Glutamatergic neuron (in vitro differentiated cells): Measurements from ENCODE around the gene SMIM36. TPM values are rescaled to one million over a fixed set of nuclear protein-coding genes. Genes with fewer than 3 reads are reported as not detected.

Experiments used
- DNase-seq: peaks from one replicate; pipeline ENCODE4 v3.0.0; 2022
- H3K27ac Mint-ChIP-seq: one replicate; pipeline ENCODE4 v1.8.0; 2020; ENCODE audit warnings: mild to moderate bottlenecking, mixed read lengths, inconsistent platforms; ENCODE audit not compliant: unreplicated experiment
- H3K27me3 Mint-ChIP-seq: one replicate; pipeline ENCODE4 v1.8.0; 2020; ENCODE audit warnings: mild to moderate bottlenecking, moderate library complexity, mixed read lengths, inconsistent platforms; ENCODE audit not compliant: unreplicated experiment
- H3K36me3 Mint-ChIP-seq: one replicate; pipeline ENCODE4 v1.8.0; 2020; ENCODE audit warnings: mild to moderate bottlenecking, mixed read lengths, inconsistent platforms; ENCODE audit not compliant: unreplicated experiment
- H3K4me1 Mint-ChIP-seq: one replicate; pipeline ENCODE4 v1.8.0; 2020; ENCODE audit warnings: mild to moderate bottlenecking, low read depth, mixed read lengths, inconsistent platforms; ENCODE audit not compliant: unreplicated experiment
- H3K4me3 Mint-ChIP-seq: one replicate; pipeline ENCODE4 v1.8.0; 2020; ENCODE audit warnings: mild to moderate bottlenecking, mixed read lengths, inconsistent platforms; ENCODE audit not compliant: unreplicated experiment
- H3K9me3 Mint-ChIP-seq: one replicate; pipeline ENCODE4 v1.8.0; 2020; ENCODE audit warnings: mild to moderate bottlenecking, moderate library complexity, mixed read lengths, inconsistent platforms; ENCODE audit not compliant: unreplicated experiment
- CTCF ChIP-seq: fragments of 200-600 bp; sonication (generic); IDR thresholded peaks from one replicate; pipeline ENCODE4 v1.5.0; 2021; ENCODE audit not compliant: partially characterized antibody, unreplicated experiment
- total RNA-seq: library from RNA; stranded (reverse); fragmentation: NEBNext Ultra II Directional; extraction: Animal tissue kit (Norgen Biotek cat#: 25700); gene quantifications from one replicate; pipeline ENCODE4 v1.2.1, GENCODE V29; 2021; ENCODE audit not compliant: unreplicated experiment

SMIM36 gene
- total RNA-seq, 1 donor from 2014 or later = not detected

DNA sequence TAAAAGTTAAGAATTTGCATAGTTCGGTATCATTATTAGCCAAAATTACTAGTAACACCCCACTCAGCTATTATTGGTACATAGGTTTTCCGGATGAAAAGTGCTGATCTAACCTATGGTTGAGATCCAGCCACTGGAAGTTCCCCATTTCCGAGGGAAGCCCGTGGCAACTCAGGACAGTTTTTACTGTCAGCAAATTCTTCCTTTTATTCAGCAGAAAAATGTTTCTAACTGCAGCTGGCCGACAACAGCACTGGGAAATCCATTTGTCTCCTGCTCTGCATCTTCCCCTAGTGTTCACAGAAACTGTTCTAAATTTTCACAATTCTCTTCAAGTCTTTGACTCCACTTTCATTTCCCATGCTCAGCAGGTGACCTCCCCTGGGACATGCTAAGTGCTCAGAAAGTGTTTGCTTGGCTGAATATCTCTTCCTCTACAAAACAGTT lies 74.1 kb downstream of the SMIM36 start:
- H3K9me3 Mint-ChIP-seq = peaks cover 2% of the 10 kb centered on the region
- TF ChIP-seq CTCF = no peak
- DNase-seq = no peak
- no peaks in the 10 kb centered on the region for H3K36me3 Mint-ChIP-seq
- H3K4me1 Mint-ChIP-seq = peaks cover 21% of the 10 kb centered on the region
- peak overlapping the region; percentile 30 for H3K27ac Mint-ChIP-seq
- H3K4me3 Mint-ChIP-seq = peak overlapping the region; percentile 35
- H3K27me3 Mint-ChIP-seq = no peaks in the 10 kb centered on the region

GRCh38 chr17:55436224-55437158 lies 74.8 kb downstream of the SMIM36 start:
- H3K4me1 Mint-ChIP-seq = peaks cover 21% of the 10 kb centered on the region
- no peaks in the 10 kb centered on the region for H3K27me3 Mint-ChIP-seq
- H3K36me3 Mint-ChIP-seq = no peaks in the 10 kb centered on the region
- TF ChIP-seq CTCF = no peak
- no peak for DNase-seq
- H3K4me3 Mint-ChIP-seq = peak overlapping the region; percentile 51
- H3K27ac Mint-ChIP-seq = peak overlapping the region; percentile 44
- peaks cover 2% of the 10 kb centered on the region for H3K9me3 Mint-ChIP-seq

DNA sequence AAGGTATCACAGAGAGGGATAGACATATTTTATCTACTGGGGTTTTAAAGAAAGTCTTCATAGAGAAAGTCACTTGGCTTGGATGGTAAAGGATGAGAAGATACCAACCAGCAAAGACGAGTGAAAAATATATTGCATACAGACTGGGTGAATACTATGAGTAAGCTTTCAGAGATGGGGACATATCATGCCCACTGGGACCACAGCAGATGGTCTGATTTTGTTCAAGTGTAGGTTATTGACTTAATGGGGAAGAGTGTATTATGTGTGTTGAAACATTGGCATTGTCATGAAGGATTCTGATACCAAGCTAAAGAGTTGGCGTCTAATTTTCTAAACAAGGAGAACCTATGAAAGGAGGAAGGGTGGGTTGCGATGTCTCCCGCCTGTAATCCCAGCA lies 75.8 kb downstream of the SMIM36 start:
- Mint-ChIP-seq H3K9me3 (peaks cover 2% of the 10 kb centered on the region), H3K4me3 (peak overlapping the region; percentile 31), H3K36me3 (no peaks in the 10 kb centered on the region), H3K27me3 (no peaks in the 10 kb centered on the region), H3K27ac (peak overlapping the region; percentile 7), H3K4me1 (peaks cover 21% of the 10 kb centered on the region)
- DNase-seq = no peak
- TF ChIP-seq CTCF = no peak

DNA sequence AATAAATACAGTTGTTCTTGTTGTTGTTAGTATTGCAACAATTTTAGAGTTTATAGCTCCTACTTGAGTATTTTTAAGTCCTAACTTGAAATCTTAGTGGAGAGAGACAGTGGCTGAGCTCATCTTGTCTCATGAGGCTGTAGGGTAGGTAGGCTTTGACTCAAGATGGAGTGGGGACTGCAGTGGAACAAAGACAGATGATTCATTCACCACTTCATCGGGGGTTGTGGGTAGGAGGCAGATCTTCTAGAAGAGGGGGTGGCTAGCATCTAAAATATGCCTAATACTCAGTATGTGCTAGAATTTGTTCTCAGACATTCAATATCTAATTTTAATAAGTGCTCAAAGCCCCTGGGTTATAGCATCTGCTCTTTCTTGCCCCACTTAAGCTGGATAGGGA lies 76.5 kb downstream of the SMIM36 start:
- no peak for DNase-seq
- no peaks in the 10 kb centered on the region for H3K36me3 Mint-ChIP-seq
- H3K4me1 Mint-ChIP-seq = peaks cover 21% of the 10 kb centered on the region
- no peak for TF ChIP-seq CTCF
- no peak overlapping the region for H3K4me3 Mint-ChIP-seq
- peaks cover 2% of the 10 kb centered on the region for H3K9me3 Mint-ChIP-seq
- no peaks in the 10 kb centered on the region for H3K27me3 Mint-ChIP-seq
- H3K27ac Mint-ChIP-seq = no peak overlapping the region
